Neural progenitor cell (in vitro differentiated cells): ENCODE measurements around the gene ARHGAP42.

Experiments used
- CTCF ChIP-seq: fragments of 200-600 bp; sonication (generic); IDR thresholded peaks from 2 replicates; pipeline ENCODE4 v1.5.1; 2017; ENCODE audit warnings: antibody characterized with exemption, mild to moderate bottlenecking
- EZH2phosphoT487 ChIP-seq: fragments of 200-600 bp; sonication (generic); IDR thresholded peaks from 2 replicates; pipeline ENCODE4 v1.6.1; 2017; ENCODE audit warnings: antibody characterized with exemption

- TF ChIP-seq CTCF: no peak
- no peak for TF ChIP-seq EZH2phosphoT487
Observed at GRCh38 chr11:101022256-101022655, 335.2 kb downstream of the ARHGAP42 start.
